ENCODE results near the gene MAST2.

Gene MAST2

GRCh38 chr1:45809761-45810160 lies 6.3 kb downstream of the MAST2 start:
- H4K8ac ChIP-seq (ENCODE audit: low read depth, low read length) = no peak overlapping the region
- no peak overlapping the region for H3K23ac ChIP-seq (ENCODE audit: low read depth, low read length, poor library complexity)
- no peaks in the 10 kb centered on the region for H3K27me3 ChIP-seq (ENCODE audit: control insufficient read depth in 3 of 3, insufficient read depth in 3 of 3, low read depth in 1 of 3, low read length in 3 of 3)
- H3K4me2 ChIP-seq (ENCODE audit: insufficient read depth, low read length, poor library complexity, severe bottlenecking) = no peak overlapping the region
- H3K4me3 ChIP-seq (ENCODE audit: low read length in 2 of 2) = no peak overlapping the region
- peaks cover 0 to 5% of the 10 kb centered on the region in 2 donors for H3K9me3 ChIP-seq (replicated peaks in 1 of 2; ENCODE audit: control insufficient read depth in 2 of 2, insufficient read depth in 1 of 2, low read depth in 1 of 2, low read length in 2 of 2)
- no peak overlapping the region for H3K4ac ChIP-seq (ENCODE audit: low read length)
- no peak overlapping the region for H3K18ac ChIP-seq (ENCODE audit: low read length)
- no peak overlapping the region for H2BK120ac ChIP-seq (ENCODE audit: low read depth, low read length)
- H3K9ac ChIP-seq (ENCODE audit: low read depth, low read length, poor library complexity) = no peak overlapping the region
- H4K91ac ChIP-seq (ENCODE audit: low read depth, low read length, poor library complexity) = no peak overlapping the region
- no peak overlapping the region for H2AFZ ChIP-seq (ENCODE audit: low read length)
- DNase-seq (ENCODE audit: low spot score) = no peak
- no peak overlapping the region for H2BK12ac ChIP-seq (ENCODE audit: low read length)
- H3K27ac ChIP-seq (replicated peaks; ENCODE audit: low read length) = no peak overlapping the region
- H3K79me1 ChIP-seq (ENCODE audit: low read depth, low read length) = peaks cover 2% of the 10 kb centered on the region
- H2BK5ac ChIP-seq (ENCODE audit: low read length) = no peak overlapping the region
- peaks cover 0 to 65% of the 10 kb centered on the region in 2 donors for H3K36me3 ChIP-seq (replicated peaks in 1 of 2; ENCODE audit: control insufficient read depth in 2 of 2, insufficient read depth in 2 of 2, low read length in 2 of 2)
- H2BK15ac ChIP-seq (ENCODE audit: low read length) = no peak overlapping the region
- H3K14ac ChIP-seq (ENCODE audit: low read length) = no peak overlapping the region
- H2AK5ac ChIP-seq (ENCODE audit: low read depth, low read length) = no peak overlapping the region
- peaks cover 0 to 1% of the 10 kb centered on the region in 2 donors for H3K4me1 ChIP-seq (ENCODE audit: control insufficient read depth in 2 of 2, insufficient read depth in 1 of 2, low read depth in 1 of 2, low read length in 2 of 2)

GRCh38 chr1:45814776-45815175 lies 11.4 kb downstream of the MAST2 start:
- Histone ChIP-seq H2AK5ac (ENCODE audit: low read depth, low read length) (no peak overlapping the region), H3K14ac (ENCODE audit: low read length) (no peak overlapping the region), H3K4ac (ENCODE audit: low read length) (no peak overlapping the region), H3K4me2 (ENCODE audit: insufficient read depth, low read length, poor library complexity, severe bottlenecking) (no peak overlapping the region), H4K8ac (ENCODE audit: low read depth, low read length) (no peak overlapping the region), H3K36me3 (replicated peaks in 1 of 2; ENCODE audit: control insufficient read depth in 2 of 2, insufficient read depth in 2 of 2, low read length in 2 of 2) (peaks cover 3 to 45% of the 10 kb centered on the region in 2 donors), H3K27me3 (ENCODE audit: control insufficient read depth in 3 of 3, insufficient read depth in 3 of 3, low read depth in 1 of 3, low read length in 3 of 3) (no peaks in the 10 kb centered on the region), H3K23ac (ENCODE audit: low read depth, low read length, poor library complexity) (no peak overlapping the region), H3K27ac (replicated peaks; ENCODE audit: low read length) (no peak overlapping the region), H2BK5ac (ENCODE audit: low read length) (no peak overlapping the region), H2AFZ (ENCODE audit: low read length) (no peak overlapping the region), H3K9ac (ENCODE audit: low read depth, low read length, poor library complexity) (no peak overlapping the region), H2BK12ac (ENCODE audit: low read length) (no peak overlapping the region), H3K4me3 (ENCODE audit: low read length in 2 of 2) (no peak overlapping the region), H3K4me1 (ENCODE audit: control insufficient read depth in 2 of 2, insufficient read depth in 1 of 2, low read depth in 1 of 2, low read length in 2 of 2) (no peaks in the 10 kb centered on the region), H3K18ac (ENCODE audit: low read length) (no peak overlapping the region), H2BK120ac (ENCODE audit: low read depth, low read length) (no peak overlapping the region), H4K91ac (ENCODE audit: low read depth, low read length, poor library complexity) (no peak overlapping the region), H3K79me1 (ENCODE audit: low read depth, low read length) (peaks cover 2% of the 10 kb centered on the region), H2BK15ac (ENCODE audit: low read length) (no peak overlapping the region), H3K9me3 (replicated peaks in 1 of 2; ENCODE audit: control insufficient read depth in 2 of 2, insufficient read depth in 1 of 2, low read depth in 1 of 2, low read length in 2 of 2) (peaks cover 0 to 5% of the 10 kb centered on the region in 2 donors)
- WGBS, 2 donors (ENCODE audit: extremely low coverage in 2 of 2, insufficient read length in 2 of 2, insufficient replicate concordance in 1 of 2) = no CpG with 5 or more reads among the region's 2 CpGs
- no peak for DNase-seq (ENCODE audit: low spot score)

- Histone ChIP-seq H3K27me3 (ENCODE audit: control insufficient read depth in 3 of 3, insufficient read depth in 3 of 3, low read depth in 1 of 3, low read length in 3 of 3) (no peaks in the 10 kb centered on the region), H2BK5ac (ENCODE audit: low read length) (no peak overlapping the region), H3K4ac (ENCODE audit: low read length) (no peak overlapping the region), H3K23ac (ENCODE audit: low read depth, low read length, poor library complexity) (no peak overlapping the region), H2BK12ac (ENCODE audit: low read length) (no peak overlapping the region), H4K8ac (ENCODE audit: low read depth, low read length) (no peak overlapping the region), H3K27ac (replicated peaks; ENCODE audit: low read length) (no peak overlapping the region), H3K9me3 (replicated peaks in 1 of 2; ENCODE audit: control insufficient read depth in 2 of 2, insufficient read depth in 1 of 2, low read depth in 1 of 2, low read length in 2 of 2) (peaks cover 0 to 7% of the 10 kb centered on the region in 2 donors), H2AFZ (ENCODE audit: low read length) (no peak overlapping the region), H3K79me1 (ENCODE audit: low read depth, low read length) (peaks cover 3% of the 10 kb centered on the region), H3K36me3 (replicated peaks in 1 of 2; ENCODE audit: control insufficient read depth in 2 of 2, insufficient read depth in 2 of 2, low read length in 2 of 2) (peaks cover 3 to 46% of the 10 kb centered on the region in 2 donors), H4K91ac (ENCODE audit: low read depth, low read length, poor library complexity) (no peak overlapping the region), H2AK5ac (ENCODE audit: low read depth, low read length) (no peak overlapping the region), H2BK120ac (ENCODE audit: low read depth, low read length) (no peak overlapping the region), H3K4me2 (ENCODE audit: insufficient read depth, low read length, poor library complexity, severe bottlenecking) (no peak overlapping the region), H3K4me3 (ENCODE audit: low read length in 2 of 2) (no peak overlapping the region), H3K9ac (ENCODE audit: low read depth, low read length, poor library complexity) (no peak overlapping the region), H3K14ac (ENCODE audit: low read length) (no peak overlapping the region), H3K18ac (ENCODE audit: low read length) (no peak overlapping the region), H3K4me1 (ENCODE audit: control insufficient read depth in 2 of 2, insufficient read depth in 1 of 2, low read depth in 1 of 2, low read length in 2 of 2) (no peaks in the 10 kb centered on the region), H2BK15ac (ENCODE audit: low read length) (no peak overlapping the region)
- no peak for DNase-seq (ENCODE audit: low spot score)
- WGBS, 2 donors (ENCODE audit: extremely low coverage in 2 of 2, insufficient read length in 2 of 2, insufficient replicate concordance in 1 of 2) = no CpG with 5 or more reads among the region's 3 CpGs
These were observed 12.5 kb downstream of the MAST2 start for GRCh38 chr1:45815667-45816458.

- no peak overlapping the region for H3K23ac ChIP-seq (ENCODE audit: low read depth, low read length, poor library complexity)
- H3K4me2 ChIP-seq (ENCODE audit: insufficient read depth, low read length, poor library complexity, severe bottlenecking) = no peak overlapping the region
- no peak overlapping the region for H2BK120ac ChIP-seq (ENCODE audit: low read depth, low read length)
- H2BK5ac ChIP-seq (ENCODE audit: low read length) = no peak overlapping the region
- peaks cover 0 to 9% of the 10 kb centered on the region in 2 donors for H3K9me3 ChIP-seq (replicated peaks in 1 of 2; ENCODE audit: control insufficient read depth in 2 of 2, insufficient read depth in 1 of 2, low read depth in 1 of 2, low read length in 2 of 2)
- H3K79me1 ChIP-seq (ENCODE audit: low read depth, low read length) = peaks cover 4% of the 10 kb centered on the region
- H3K18ac ChIP-seq (ENCODE audit: low read length) = no peak overlapping the region
- H4K91ac ChIP-seq (ENCODE audit: low read depth, low read length, poor library complexity) = no peak overlapping the region
- H2AK5ac ChIP-seq (ENCODE audit: low read depth, low read length) = no peak overlapping the region
- no peak overlapping the region for H3K9ac ChIP-seq (ENCODE audit: low read depth, low read length, poor library complexity)
- H3K36me3 ChIP-seq (replicated peaks in 1 of 2; ENCODE audit: control insufficient read depth in 2 of 2, insufficient read depth in 2 of 2, low read length in 2 of 2) = peaks cover 3 to 42% of the 10 kb centered on the region in 2 donors
- no peak overlapping the region for H3K27ac ChIP-seq (replicated peaks; ENCODE audit: low read length)
- H2BK15ac ChIP-seq (ENCODE audit: low read length) = no peak overlapping the region
- H2AFZ ChIP-seq (ENCODE audit: low read length) = no peak overlapping the region
- no peak for DNase-seq (ENCODE audit: low spot score)
- no peak overlapping the region for H3K4me3 ChIP-seq (ENCODE audit: low read length in 2 of 2)
- H3K27me3 ChIP-seq (ENCODE audit: control insufficient read depth in 3 of 3, insufficient read depth in 3 of 3, low read depth in 1 of 3, low read length in 3 of 3) = no peaks in the 10 kb centered on the region
- H3K14ac ChIP-seq (ENCODE audit: low read length) = no peak overlapping the region
- H4K8ac ChIP-seq (ENCODE audit: low read depth, low read length) = no peak overlapping the region
- H3K4me1 ChIP-seq (ENCODE audit: control insufficient read depth in 2 of 2, insufficient read depth in 1 of 2, low read depth in 1 of 2, low read length in 2 of 2) = no peaks in the 10 kb centered on the region
- no peak overlapping the region for H3K4ac ChIP-seq (ENCODE audit: low read length)
- H2BK12ac ChIP-seq (ENCODE audit: low read length) = no peak overlapping the region
These were observed 16.8 kb downstream of the MAST2 start for GRCh38 chr1:45820173-45820572.
